HepG2 (cell line): Measurements from ENCODE around the gene XPNPEP3. TPM values are rescaled to one million over a fixed set of nuclear protein-coding genes. Genes with fewer than 3 reads are reported as not detected.

Experiments
- DDIT3 ChIP-seq: sonication (generic); formaldehyde crosslinking; IDR thresholded peaks from 2 replicates; pipeline ENCODE4 v1.4.0; 2020; ENCODE audit warnings: mild to moderate bottlenecking, missing genetic modification reagents
- HNRNPLL ChIP-seq: fragments of 200-400 bp; formaldehyde crosslinking; IDR thresholded peaks from 2 replicates; pipeline ENCODE4 v1.6.1; 2017; ENCODE audit warnings: mild to moderate bottlenecking, low read depth, low read length; ENCODE audit not compliant: poor library complexity, severe bottlenecking
- ISL2 ChIP-seq: sonication (generic); formaldehyde crosslinking; IDR thresholded peaks from 2 replicates; pipeline ENCODE4 v1.5.0; 2020; ENCODE audit warnings: missing genetic modification reagents
- LRRFIP1 ChIP-seq: sonication (generic); formaldehyde crosslinking; conservative IDR thresholded peaks from 2 replicates; pipeline ENCODE4 v1.4.0; 2020; ENCODE audit warnings: missing genetic modification reagents
- ZNF7 ChIP-seq: IDR thresholded peaks from 2 replicates; pipeline ENCODE4 v1.6.1; 2016; ENCODE audit warnings: missing biosample characterization, missing genetic modification reagents
- polyA plus RNA-seq, 8 experiments: library from polyadenylated mRNA; depleted of rRNA in 3 of 8; stranded (reverse) in 7 of 8; unstranded in 1 of 8; fragments of >200 nt; fragmentation: Illumina TruSeq in 4 of 8; extraction: Trizol in 4 of 8; gene quantifications; 2 replicates each; pipeline versions ENCODE4 v1.2.1 to v1.2.3, GENCODE V29; 2011 to 2016; ENCODE audit warnings: low read depth in 4 of 8, missing spikeins in 1 of 8, mixed read lengths in 1 of 8; ENCODE audit not compliant: insufficient read depth in 1 of 8
- total RNA-seq, 5 experiments: library from RNA; depleted of rRNA; stranded (reverse); fragments of >200 nt; fragmentation: Illumina TruSeq; extraction: Trizol; gene quantifications; 2 replicates each; pipeline ENCODE4 v1.2.3, GENCODE V29; 2016; ENCODE audit warnings: low read depth in 1 of 5
- TF ChIP-seq, protein P1 (sequence below), 2 experiments: sonication (generic) in 1 of 2; formaldehyde crosslinking in 1 of 2; IDR thresholded peaks; 2 replicates each; pipeline versions ENCODE4 v1.6.1 to v1.9.0; 2014 to 2022; ENCODE audit warnings: antibody characterized with exemption in 1 of 2, borderline replicate concordance in 1 of 2, inconsistent platforms in 1 of 2, low read depth in 1 of 2, missing genetic modification reagents in 1 of 2
- TF ChIP-seq, protein P2 (sequence below): sonication (generic); formaldehyde crosslinking; IDR thresholded peaks from 2 replicates; pipeline ENCODE4 v1.4.0; 2020; ENCODE audit warnings: missing genetic modification reagents
- TF ChIP-seq, protein P3 (sequence below): fragments of 450-650 bp; IDR thresholded peaks from 2 replicates; pipeline ENCODE4 v1.6.1; 2016

XPNPEP3 gene
- total and polyA plus RNA-seq, 2 of the 13 experiments (the other 11 are each of a cell fraction or from before 2014, with no cell fraction given) = 10.3 to 14.0 TPM

DNA sequence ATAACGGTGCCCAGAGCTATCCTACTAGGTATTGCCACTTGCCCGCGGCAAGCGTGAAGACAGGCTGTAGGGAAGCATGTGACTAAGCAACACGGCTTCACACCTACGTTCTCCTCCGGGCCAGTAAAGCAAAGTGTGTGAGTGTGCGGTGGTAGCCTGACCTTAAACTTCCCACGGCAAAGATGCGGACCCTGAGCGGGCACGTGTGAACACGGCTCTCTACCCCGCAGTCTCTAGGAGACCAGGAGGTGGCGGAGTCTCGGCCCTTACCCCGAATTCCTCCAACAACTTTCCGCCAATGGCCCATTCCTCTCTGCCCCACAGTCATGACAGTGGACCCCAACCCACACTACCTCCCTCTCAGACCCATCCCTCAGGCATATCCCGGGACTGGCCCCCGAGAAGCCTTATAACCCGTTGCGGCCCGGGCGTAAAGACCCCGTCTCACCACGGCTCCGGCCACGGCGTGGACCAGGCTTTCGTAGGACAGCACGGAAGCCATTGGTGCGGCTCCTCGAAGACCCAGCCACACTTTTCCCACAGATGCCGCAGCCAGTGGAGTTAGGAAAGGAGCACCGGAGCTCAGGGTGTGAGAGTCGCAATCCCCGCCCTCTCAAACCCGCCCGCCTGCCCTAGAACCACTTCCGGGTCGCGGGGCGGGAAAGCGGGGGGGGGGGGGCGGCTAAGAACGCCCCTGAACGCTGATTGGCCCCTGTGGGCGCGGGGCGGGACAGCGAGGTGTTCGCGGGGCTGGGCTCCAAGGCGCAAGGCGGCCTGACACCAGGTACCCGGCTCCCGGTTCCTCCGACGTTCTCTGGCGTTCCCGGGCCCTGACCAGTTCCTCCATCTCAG, 38.0 kb upstream of the XPNPEP3 start, which contains the start of gene SLC25A17 (continued):
- TF ChIP-seq LRRFIP1 (no peak), DDIT3 (no peak), ZNF7 (CRISPR knock-in tag) (no peak), ISL2 (CRISPR knock-in tag) (peak; percentile 33; the same call in 1 of the 2 replicates), HNRNPLL (peak; percentile 66)
- TF ChIP-seq, protein P1, sequence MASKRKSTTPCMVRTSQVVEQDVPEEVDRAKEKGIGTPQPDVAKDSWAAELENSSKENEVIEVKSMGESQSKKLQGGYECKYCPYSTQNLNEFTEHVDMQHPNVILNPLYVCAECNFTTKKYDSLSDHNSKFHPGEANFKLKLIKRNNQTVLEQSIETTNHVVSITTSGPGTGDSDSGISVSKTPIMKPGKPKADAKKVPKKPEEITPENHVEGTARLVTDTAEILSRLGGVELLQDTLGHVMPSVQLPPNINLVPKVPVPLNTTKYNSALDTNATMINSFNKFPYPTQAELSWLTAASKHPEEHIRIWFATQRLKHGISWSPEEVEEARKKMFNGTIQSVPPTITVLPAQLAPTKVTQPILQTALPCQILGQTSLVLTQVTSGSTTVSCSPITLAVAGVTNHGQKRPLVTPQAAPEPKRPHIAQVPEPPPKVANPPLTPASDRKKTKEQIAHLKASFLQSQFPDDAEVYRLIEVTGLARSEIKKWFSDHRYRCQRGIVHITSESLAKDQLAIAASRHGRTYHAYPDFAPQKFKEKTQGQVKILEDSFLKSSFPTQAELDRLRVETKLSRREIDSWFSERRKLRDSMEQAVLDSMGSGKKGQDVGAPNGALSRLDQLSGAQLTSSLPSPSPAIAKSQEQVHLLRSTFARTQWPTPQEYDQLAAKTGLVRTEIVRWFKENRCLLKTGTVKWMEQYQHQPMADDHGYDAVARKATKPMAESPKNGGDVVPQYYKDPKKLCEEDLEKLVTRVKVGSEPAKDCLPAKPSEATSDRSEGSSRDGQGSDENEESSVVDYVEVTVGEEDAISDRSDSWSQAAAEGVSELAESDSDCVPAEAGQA (IDR thresholded peaks at IDR 0.05; ENCODE audit: low read depth) = no peak; the same call in 1 of the 2 replicates
- TF ChIP-seq, protein P1 (CRISPR knock-in tag; IDR thresholded peaks at IDR 0.05; ENCODE audit: borderline replicate concordance) = no peak
- TF ChIP-seq, protein P2, sequence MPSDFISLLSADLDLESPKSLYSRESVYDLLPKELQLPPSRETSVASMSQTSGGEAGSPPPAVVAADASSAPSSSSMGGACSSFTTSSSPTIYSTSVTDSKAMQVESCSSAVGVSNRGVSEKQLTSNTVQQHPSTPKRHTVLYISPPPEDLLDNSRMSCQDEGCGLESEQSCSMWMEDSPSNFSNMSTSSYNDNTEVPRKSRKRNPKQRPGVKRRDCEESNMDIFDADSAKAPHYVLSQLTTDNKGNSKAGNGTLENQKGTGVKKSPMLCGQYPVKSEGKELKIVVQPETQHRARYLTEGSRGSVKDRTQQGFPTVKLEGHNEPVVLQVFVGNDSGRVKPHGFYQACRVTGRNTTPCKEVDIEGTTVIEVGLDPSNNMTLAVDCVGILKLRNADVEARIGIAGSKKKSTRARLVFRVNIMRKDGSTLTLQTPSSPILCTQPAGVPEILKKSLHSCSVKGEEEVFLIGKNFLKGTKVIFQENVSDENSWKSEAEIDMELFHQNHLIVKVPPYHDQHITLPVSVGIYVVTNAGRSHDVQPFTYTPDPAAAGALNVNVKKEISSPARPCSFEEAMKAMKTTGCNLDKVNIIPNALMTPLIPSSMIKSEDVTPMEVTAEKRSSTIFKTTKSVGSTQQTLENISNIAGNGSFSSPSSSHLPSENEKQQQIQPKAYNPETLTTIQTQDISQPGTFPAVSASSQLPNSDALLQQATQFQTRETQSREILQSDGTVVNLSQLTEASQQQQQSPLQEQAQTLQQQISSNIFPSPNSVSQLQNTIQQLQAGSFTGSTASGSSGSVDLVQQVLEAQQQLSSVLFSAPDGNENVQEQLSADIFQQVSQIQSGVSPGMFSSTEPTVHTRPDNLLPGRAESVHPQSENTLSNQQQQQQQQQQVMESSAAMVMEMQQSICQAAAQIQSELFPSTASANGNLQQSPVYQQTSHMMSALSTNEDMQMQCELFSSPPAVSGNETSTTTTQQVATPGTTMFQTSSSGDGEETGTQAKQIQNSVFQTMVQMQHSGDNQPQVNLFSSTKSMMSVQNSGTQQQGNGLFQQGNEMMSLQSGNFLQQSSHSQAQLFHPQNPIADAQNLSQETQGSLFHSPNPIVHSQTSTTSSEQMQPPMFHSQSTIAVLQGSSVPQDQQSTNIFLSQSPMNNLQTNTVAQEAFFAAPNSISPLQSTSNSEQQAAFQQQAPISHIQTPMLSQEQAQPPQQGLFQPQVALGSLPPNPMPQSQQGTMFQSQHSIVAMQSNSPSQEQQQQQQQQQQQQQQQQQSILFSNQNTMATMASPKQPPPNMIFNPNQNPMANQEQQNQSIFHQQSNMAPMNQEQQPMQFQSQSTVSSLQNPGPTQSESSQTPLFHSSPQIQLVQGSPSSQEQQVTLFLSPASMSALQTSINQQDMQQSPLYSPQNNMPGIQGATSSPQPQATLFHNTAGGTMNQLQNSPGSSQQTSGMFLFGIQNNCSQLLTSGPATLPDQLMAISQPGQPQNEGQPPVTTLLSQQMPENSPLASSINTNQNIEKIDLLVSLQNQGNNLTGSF (CRISPR knock-in tag) = no peak
- TF ChIP-seq, protein P3, sequence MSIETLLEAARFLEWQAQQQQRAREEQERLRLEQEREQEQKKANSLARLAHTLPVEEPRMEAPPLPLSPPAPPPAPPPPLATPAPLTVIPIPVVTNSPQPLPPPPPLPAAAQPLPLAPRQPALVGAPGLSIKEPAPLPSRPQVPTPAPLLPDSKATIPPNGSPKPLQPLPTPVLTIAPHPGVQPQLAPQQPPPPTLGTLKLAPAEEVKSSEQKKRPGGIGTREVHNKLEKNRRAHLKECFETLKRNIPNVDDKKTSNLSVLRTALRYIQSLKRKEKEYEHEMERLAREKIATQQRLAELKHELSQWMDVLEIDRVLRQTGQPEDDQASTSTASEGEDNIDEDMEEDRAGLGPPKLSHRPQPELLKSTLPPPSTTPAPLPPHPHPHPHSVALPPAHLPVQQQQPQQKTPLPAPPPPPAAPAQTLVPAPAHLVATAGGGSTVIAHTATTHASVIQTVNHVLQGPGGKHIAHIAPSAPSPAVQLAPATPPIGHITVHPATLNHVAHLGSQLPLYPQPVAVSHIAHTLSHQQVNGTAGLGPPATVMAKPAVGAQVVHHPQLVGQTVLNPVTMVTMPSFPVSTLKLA = peak; percentile 47; the same call in 1 of the 2 replicates
